GM19043 (cell line): Measurements from ENCODE around the gene TCF19.
"Not testable (repeated sequence)": the region's sequence is repeated elsewhere in the genome, so short reads cannot be mapped to it uniquely, and the experiment has no call there.

ENCODE experiments used
- ATAC-seq: cut with Tn5 transposase; IDR thresholded peaks from one replicate; pipeline ENCODE4 v1.9.1; 2021; ENCODE audit warnings: low read depth; ENCODE audit not compliant: unreplicated experiment

The TCF19 gene

DNA sequence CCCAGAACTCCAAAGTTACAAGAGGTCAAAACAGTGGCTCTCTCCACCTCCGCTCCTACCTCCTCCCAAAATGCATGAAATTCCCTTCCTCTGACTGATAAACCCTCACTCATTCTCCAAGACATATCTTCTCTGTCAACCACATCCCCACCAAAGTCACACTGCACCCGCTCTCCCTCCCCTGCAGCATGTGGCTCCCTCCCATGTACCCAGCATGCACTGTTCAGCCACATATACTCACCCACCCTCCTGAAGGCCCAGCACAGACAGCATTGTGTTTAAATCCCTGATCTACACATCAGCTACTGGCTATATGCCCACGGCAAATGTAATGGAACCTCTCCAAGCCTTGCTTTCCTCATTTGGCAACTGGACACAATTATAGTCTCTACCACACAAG, 17.6 kb downstream of the TCF19 start:
- ATAC-seq, result no peak

- no peak for ATAC-seq
Observed at GRCh38 chr6:31178143-31179041, 20.0 kb downstream of the TCF19 start.

- no peak for ATAC-seq
Observed at GRCh38 chr6:31179042-31179386, 20.6 kb downstream of the TCF19 start.

DNA sequence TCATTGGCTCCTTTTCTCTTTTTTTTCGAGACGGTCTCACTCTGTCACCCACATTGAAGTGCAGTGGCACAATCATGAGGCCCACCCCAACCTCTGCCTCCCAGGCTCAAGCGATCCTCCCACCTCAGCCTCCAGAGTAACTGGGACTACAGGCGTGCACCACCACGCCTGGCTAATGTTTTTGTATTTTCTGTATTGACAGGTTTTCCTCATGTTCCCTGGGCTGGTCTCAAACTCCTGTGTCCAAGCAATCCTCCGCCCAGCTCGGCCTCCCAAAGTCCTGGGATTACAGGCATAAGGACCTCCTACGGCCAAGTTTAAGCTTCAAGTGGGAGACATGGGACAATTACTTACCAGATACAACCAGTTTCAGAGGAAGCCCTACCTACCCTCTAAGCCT, 21.5 kb downstream of the TCF19 start:
- no peak for ATAC-seq

GRCh38 chr6:31180500-31180899, 22.1 kb downstream of the TCF19 start:
- peak; percentile 81 for ATAC-seq

DNA sequence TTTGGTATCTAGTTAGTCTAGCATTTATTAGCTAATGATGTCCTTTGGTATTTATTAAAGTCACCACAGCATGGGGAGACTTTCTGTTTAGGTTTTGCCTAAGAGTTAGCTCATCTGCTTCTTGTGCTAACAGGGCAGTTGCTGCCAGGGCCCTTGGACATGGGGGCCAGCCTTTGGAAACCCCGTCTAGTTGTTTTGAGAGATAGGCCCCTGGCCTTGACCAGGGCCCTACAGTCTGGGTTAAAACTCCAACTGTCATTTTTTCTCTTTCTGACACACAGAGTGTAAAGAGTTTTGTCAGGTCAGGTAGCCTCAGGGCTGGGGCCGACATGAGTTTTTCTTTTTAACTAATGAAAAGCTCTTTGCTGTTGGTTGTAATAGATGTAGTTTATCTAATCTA, 24.9 kb downstream of the TCF19 start:
- ATAC-seq, result not testable (repeated sequence)

DNA sequence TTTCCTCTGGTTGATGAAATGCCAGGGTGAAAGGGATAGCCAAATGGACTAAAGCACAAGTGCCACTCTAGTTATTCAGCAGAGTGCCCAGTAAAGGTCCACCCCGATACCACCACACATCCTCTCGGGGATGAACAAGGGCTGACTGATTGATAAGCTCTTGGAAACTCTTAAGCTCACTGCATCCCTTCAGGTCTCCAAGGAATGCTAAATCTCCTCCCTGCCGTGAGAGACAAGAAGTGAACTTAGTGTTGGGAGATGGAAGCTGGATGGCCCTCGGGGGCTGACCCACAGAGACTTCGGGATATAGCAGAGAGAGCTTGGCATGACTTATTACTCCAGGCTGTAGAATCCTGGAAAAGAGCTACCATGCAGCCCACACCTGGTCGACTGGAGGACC, 25.5 kb downstream of the TCF19 start:
- ATAC-seq, result not testable (repeated sequence)

DNA sequence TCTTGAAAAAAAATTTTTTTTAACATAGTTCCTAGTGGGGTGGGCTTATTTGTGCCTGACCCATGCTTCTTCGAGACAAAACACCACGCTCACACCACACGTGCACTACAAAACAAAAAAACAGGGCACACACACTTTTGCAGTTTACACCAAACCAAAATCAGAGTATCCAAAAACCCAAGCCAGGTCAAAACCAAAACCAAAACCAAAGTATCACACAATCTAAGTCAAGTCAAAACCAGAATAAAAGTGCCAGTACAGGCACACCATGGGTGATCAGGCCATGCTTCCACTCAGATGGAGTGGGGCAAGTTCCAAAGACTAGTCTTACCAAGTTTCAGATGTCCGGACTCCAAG, 27.3 kb downstream of the TCF19 start:
- not testable (repeated sequence) for ATAC-seq

- ATAC-seq, result no peak
Observed at GRCh38 chr6:31186052-31186734, 27.8 kb downstream of the TCF19 start.

- no peak for ATAC-seq
Observed at GRCh38 chr6:31187780-31188194, 29.4 kb downstream of the TCF19 start.

DNA sequence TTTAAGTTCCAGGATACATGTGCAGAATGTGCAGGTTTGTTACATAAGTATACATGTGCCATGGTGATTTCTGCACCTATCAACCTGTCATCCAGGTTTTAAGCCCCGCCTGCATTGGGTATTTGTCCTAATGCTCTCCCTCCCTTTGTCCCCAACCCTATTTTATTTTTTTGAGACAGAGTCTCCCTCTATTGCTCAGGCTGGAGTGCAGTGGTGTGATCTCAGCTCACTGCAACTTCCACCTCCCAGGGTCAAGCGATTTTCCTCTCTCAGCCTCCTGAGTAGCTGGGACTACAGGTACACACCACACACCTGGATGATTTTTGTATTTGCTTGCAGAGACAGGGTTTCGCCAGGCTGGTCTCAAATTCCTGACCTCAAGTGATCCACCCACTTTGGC, 30.8 kb downstream of the TCF19 start:
- not testable (repeated sequence) for ATAC-seq

GRCh38 chr6:31190488-31190887, 32.1 kb downstream of the TCF19 start:
- ATAC-seq, result no peak

- ATAC-seq, result not testable (repeated sequence)
Observed at GRCh38 chr6:31192431-31193105, 34.2 kb downstream of the TCF19 start.

DNA sequence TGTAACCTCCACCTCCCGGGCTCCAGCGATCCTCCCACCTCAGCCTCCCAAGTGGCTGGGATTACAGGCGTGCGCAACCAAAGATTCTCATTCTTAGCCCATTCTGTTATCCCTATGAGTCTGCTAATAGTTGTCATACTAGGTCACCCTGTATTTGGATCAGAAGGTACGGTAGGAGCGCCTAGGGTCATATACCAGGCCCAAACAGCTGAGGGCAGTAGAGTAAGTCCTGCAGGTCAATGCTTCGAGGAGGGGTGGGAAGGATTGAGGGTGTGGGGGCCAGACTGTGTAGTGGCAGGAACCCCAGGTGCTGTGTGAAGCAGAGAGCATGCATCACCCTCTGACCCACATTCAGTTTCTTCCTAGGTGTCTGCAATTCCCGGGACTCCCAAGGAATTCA, 34.8 kb downstream of the TCF19 start:
- no peak for ATAC-seq

- ATAC-seq, result no peak
Observed at GRCh38 chr6:31194061-31194834, 35.9 kb downstream of the TCF19 start.

- ATAC-seq, result not testable (repeated sequence)
Observed at GRCh38 chr6:31195308-31195979, 37.1 kb downstream of the TCF19 start.

DNA sequence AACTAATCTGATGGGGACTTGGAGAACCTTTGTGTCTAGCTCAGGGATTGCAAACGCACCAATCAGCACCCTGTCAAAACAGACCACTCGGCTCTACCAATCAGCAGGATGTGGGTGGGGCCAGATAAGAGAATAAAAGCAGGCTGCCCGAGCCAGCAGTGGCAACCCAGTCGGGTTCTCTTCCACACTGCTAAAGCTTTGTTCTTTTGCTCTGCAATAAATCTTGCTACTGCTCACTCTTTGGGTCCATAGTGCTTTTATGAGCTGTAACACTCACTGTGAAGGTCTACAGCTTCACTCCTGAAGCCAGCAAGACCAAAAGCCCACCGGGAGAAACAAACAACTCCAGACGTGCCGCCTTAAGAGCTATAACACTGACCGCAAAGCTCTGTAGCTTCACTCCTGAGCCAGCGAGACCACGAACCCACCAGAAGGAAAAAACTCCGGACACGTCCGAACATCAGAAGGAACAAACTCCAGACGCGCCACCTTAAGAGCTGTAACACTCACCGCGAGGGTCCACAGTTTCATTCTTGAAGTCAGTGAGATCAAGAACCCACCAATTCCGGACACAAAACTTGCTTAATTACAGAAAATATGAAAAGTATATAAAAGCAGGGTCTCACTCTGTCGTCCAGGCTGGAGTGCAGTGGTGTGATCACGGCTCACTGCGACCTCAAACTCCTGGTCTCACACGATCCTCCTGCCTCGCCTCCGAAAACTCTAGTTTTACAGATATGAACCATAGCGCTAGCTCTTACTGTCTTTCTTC, 38.0 kb downstream of the TCF19 start:
- not testable (repeated sequence) for ATAC-seq

DNA sequence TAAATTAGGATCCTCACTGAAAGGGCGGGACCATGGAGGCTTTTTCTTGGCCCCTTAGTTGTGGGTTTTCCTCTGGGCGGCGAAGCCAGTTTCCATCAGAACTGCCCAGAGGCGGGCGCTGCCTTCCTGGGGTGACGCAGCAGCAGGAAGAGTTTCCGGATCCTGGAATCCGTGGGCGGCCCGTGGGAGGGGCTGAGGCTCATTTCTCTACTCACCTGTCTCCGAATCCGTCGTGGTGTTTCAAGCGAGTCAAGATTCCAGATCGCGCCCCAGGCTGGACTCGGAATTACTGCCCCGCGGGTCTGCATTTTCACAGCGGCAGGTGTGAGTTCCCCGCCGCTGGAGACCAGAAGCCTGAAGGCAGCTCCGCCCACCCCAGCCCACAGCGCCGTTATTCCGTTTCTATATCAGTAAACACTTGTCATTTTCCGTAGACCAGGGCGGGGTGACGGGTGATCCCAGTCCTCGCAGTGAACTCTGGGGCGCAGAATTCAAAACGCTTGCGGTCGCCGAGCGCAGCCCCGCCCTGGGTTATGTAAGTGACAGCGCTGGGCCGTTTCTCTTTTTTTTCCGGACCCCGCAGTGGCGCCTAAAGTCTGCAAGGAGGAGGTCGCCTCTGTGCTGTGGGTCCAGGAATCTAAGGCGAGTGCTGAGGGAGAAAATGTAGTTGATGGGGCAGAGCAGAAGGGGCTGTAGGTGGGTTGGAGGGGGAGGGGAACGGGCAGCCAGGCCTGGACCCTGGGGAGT, 39.3 kb downstream of the TCF19 start:
- peak; percentile 58 for ATAC-seq

DNA sequence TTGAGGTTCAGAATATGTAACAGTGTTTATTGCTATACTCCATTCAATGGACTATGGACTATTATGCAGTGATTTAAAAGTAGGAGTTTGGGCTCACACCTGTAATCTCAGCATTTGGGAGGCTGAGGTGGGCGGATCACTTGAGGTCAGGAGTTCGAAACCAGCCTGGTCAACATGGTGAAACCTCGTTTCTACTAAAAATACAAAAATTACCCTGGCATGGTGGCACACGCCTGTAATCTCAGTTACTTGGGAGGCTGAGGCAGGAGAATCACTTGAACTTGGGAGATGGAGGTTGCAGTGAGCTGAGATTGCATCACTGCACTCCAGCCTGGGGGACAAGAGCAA, 40.7 kb downstream of the TCF19 start:
- not testable (repeated sequence) for ATAC-seq
